ENCODE data around the gene ZNF205. TPM values are rescaled to one million over a fixed set of nuclear protein-coding genes. Genes with fewer than 3 reads are reported as not detected.
"Not testable (repeated sequence)": the region's sequence is repeated elsewhere in the genome, so short reads cannot be mapped to it uniquely, and the experiment has no call there.

ZNF205 gene
- under 1 TPM in 1 of 2 experiments, not detected in 1; 0.23 TPM for total RNA-seq

DNA sequence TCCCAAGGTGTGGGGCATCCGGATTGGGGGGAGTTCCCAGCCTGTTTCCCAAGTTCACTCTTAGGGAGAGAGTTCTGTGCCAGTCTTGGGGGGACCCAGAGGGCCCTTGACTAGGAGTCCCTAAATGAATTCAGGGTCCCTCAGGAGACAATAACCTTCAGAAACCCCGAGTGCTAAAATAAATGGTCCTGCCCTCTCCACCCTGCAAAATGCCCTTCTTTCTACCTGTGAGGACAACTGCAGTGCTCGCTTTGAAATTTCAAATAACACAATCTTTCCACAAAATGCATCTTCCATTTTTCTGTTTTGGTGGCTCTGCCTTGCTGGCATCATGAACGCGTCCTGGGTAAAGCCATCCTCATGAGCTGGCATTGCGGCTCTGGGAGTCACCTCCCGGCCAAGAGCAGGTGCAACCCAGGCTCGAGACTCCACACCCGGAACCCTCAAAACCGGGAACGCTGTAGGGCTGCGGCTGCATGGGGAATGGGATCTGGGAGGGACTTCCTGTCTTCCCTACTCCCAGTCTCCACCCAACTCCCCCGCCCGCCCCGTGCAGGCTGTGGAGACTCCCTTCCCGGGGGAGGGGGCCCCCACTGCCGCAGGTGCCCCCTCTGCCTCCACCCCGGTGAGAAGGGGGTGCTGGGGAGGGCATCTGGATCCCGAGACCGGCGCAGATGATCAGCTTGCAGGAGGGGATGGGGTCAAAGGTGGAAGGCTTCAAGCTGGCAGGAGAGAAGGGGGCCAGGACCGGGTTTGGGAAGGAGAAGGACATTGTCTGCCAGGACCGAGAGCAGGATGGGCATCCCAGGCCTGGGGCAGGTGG lies at the start of gene ZNF205:
Gene ZNF205 (plus strand): TSS at position 529 of the 823 bp plus-strand sequence. CDS start 845 bp downstream, outside the sequence.
- POLR2A ChIA-PET: no interaction called here
- CTCF ChIA-PET: interaction anchor here (0.6 to 1.6 kb wide), 4 partner anchors 8 to 17 kb away, joined by 3 to 4 read pairs (median 4); partner anchors contain the start of gene ZSCAN10

DNA sequence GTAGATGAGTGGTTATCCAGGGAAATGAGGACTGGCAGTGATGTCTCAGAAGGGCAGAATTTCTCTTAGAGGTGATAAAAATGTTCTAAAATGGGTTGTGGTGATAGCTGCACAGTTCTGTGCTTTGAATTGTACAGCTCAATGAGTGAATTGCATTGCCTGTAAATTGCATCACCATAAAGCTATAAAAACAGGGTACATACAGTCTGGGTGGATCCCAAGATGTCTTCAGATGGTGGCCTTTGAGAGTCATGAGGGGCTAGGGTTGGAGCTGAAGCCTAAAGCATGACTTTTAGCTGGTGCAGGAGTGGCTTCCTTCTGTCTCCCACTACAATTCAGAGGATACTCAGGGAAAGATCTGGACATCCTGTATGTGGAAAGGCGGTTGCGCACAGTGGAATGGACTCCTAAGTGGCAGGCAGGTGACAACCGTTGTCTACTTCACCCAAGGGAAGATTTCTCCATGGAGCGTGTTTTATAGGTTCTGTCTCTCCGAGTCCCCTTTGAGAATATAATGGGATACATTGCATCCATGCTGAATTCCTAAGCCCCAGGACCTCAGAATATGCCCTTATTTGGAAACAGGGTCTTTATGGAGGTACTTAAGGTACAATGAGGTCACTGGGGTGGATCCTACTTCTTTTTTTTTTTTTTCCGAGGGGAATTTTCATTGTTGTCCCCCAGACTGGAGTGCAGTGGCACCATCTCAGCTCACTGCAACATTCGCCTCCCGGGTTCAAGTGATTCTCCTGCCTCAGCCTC lies 48.6 kb upstream of the ZNF205 start:
- ChIA-PET CTCF (interaction anchor here (0.5 to 3.6 kb wide), 6 partner anchors 12 to 70 kb away, joined by 3 to 22 read pairs (median 5); partner anchors contain the start of gene ZNF213), POLR2A (interaction anchor here (4.7 kb wide), 1 partner anchor 12 kb away, joined by 63 read pairs; no protein-coding TSS in a partner anchor)

DNA sequence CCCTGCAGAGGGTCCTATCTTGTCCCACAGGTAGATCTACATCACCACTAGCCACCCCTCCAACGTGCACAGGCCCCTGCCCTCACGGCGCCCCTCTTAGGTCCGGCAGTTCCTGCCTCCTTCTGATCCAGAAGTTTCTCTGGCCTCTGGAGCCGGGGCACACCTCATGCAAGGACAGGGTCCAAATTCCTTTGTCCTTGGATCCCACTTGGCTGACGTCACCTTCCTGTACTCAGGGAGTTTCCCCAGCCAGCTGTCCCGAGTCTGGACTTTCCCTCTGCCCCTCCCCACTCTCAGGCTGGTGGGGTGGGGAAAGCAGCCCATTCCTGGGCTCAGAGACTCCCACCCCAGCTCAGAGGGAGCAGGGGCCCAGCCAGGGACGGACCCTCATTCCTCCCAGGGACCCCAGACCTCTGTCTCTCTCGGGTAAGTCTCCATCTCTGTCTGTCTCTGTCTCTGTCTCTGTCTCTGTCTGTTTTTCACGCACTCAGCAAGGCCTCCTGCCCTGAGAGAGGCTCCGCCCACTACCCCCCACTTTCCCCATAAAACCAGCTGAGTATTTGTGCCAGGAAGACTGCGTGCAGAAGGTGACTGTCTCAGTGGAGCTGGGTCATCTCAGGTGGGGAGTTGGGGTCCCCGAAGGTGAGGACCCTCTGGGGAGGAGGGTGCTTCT lies 47.2 kb upstream of the ZNF205 start, which contains the start of gene IL32:
Gene IL32 (plus strand): TSS at position 572 of the 673 bp plus-strand sequence. CDS start 172 bp downstream, outside the sequence.
- CTCF ChIA-PET: interaction anchor here (1.2 to 3.6 kb wide), 8 partner anchors 11 to 69 kb away, joined by 3 to 22 read pairs (median 4); partner anchors contain the start of gene ZNF213
- POLR2A ChIA-PET: interaction anchor here (0.5 to 4.7 kb wide), 12 partner anchors 11 to 105 kb away, joined by 3 to 63 read pairs (median 4); partner anchors contain the start of genes HCFC1R1, TNFRSF12A and ZNF213

DNA sequence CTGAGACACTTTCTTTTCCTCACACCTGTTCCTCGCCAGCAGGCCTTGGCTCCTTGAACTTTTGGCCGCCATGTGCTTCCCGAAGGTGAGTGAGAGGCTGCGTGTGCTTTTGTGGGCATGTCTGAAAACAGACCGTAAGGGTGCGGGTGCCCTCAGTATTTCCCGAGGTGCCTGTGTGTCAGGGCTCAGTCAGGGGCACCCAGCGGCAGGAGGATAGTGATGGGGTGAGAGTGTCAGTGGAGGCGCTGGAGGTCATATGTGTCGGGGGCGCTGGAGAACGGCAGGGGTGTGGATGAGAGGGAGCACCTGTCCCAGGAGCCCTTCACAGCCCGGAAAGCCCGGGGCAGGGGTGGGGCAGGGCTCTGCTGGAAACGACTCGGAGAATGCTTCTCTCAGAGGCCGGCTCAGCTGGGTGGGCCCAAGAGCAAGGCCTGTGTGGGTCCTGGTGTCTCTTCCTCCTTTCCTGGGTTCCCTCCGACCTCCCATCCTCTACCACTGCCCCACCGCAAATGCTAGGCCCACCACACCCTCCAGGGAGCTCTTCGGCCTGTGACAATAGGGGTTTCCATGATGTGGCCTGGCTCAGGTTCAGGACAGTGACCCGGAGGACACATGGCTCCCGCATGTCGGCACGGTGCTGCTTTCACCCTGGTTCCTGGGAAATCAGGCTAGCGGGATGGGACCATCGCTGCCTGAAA lies 46.5 kb upstream of the ZNF205 start:
- CTCF ChIA-PET: interaction anchor here (1.2 to 3.6 kb wide), 7 partner anchors 10 to 64 kb away, joined by 3 to 22 read pairs (median 5); no protein-coding TSS in a partner anchor
- POLR2A ChIA-PET: interaction anchor here (0.6 to 4.7 kb wide), 13 partner anchors 10 to 104 kb away, joined by 3 to 63 read pairs (median 4); partner anchors contain the start of genes HCFC1R1 and ZNF213

DNA sequence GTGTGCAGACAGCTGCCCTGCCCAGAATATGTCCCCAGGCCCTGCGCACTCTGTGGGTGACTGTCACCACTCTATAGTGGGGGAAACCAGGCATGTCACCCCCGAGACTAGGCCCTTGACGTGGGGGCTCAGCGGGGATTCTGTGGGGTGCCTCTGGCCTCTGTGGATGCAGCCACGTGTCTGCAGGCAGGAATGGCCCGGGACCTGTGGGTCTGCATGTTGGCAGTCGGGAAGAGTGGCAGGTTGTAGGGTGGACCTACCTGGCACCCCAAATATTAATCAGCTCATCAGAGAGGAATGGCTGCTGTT lies 46.0 kb upstream of the ZNF205 start:
- POLR2A ChIA-PET: interaction anchor here (0.6 to 4.7 kb wide), 5 partner anchors 10 to 68 kb away, joined by 3 to 63 read pairs (median 5); no protein-coding TSS in a partner anchor

DNA sequence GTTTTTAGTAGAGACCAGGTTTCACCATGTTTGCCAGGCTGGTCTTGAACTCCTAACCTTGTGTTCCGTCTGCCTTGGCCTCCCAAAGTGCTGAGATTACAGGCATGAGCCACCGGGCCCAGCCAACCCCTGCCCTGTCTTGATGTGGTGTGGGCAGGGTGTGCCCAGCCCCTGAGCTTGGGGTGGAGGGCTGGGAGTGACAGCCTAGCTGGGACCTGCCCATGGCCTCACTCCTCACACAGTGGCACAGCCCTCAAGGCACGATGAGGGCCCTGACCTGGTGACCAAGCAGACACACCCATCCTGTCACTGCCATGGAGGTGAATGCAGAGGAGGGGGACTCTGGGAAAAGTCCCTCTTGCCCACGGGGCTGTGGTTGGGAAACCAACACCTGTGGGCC lies 43.9 kb upstream of the ZNF205 start:
- POLR2A ChIA-PET: interaction anchor here (4.7 kb wide), 1 partner anchor 7 kb away, joined by 63 read pairs; no protein-coding TSS in a partner anchor
- CTCF ChIA-PET: interaction anchor here (1.6 to 2.9 kb wide), 2 partner anchors 10 to 61 kb away, joined by 6 to 18 read pairs; no protein-coding TSS in a partner anchor

More for the DNA sequence above, 46.0 kb upstream of the ZNF205 start:
- CTCF ChIA-PET: interaction anchor here (1.3 to 3.5 kb wide), 5 partner anchors 10 to 63 kb away, joined by 3 to 22 read pairs (median 5); no protein-coding TSS in a partner anchor

DNA sequence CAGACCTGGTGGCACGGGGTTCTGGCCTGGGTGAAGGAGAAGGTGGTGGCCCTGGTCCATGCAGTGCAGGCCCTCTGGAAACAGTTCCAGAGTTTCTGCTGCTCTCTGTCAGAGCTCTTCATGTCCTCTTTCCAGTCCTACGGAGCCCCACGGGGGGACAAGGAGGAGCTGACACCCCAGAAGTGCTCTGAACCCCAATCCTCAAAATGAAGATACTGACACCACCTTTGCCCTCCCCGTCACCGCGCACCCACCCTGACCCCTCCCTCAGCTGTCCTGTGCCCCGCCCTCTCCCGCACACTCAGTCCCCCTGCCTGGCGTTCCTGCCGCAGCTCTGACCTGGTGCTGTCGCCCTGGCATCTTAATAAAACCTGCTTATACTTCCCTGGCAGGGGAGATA lies 43.2 kb upstream of the ZNF205 start:
- ChIA-PET POLR2A (interaction anchor here (0.6 to 0.7 kb wide), 3 partner anchors 28 to 58 kb away, joined by 3 to 4 read pairs (median 3); no protein-coding TSS in a partner anchor), CTCF (interaction anchor here (1.2 to 2.9 kb wide), 3 partner anchors 10 to 60 kb away, joined by 3 to 18 read pairs (median 6); no protein-coding TSS in a partner anchor)

DNA sequence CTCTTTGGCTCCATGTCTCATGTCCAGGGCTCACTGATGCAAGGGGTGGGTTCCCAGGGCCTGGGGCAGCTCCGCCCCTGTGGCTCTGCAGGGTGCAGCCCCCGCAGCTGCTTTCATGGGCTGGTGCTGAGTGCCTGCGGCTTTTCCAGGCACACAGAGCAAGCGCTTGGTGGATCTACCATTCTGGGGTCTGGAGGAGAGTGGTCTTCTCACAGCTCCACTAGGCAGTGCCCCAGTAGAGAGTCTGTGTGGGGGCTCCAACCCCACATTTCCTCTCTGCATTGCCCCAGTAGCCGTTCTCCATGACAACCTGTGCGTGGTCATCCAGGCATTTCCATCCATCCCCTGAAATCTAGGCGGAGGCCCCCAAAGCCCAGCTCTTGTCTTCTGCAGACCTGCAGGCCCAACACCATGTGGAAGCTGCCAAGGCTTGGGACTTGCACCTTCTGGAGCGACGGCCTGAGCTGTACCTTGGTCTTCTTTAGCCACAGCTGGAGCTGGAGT lies 41.7 kb upstream of the ZNF205 start:
- POLR2A ChIA-PET: interaction anchor here (0.6 kb wide), 1 partner anchor 91 kb away, joined by 3 read pairs; the partner anchor contains the start of gene PKMYT1
- CTCF ChIA-PET: interaction anchor here (0.9 to 2.9 kb wide), 5 partner anchors 12 to 80 kb away, joined by 3 to 18 read pairs (median 5); no protein-coding TSS in a partner anchor

DNA sequence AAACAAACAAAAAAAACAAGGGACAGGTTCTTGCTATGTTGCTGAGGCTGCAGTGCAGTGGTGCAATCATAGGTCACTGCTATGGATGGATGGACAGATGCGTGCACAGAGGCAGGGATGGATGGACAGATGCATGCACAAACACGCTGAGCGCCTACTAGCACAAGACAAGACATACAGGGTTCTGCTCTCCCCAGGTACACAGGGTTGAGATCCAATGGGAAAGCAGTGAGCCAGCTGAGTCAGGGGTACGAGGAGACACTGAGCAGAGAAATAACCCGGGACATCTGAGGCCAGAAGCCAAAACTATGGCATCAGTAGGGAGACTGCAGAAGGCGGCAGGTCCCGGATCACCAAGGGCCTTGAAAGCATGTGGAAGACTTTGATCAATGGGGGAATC lies 40.7 kb upstream of the ZNF205 start:
- CTCF ChIA-PET: interaction anchor here (0.9 to 2.2 kb wide), 2 partner anchors 58 to 60 kb away, joined by 4 to 11 read pairs; no protein-coding TSS in a partner anchor

DNA sequence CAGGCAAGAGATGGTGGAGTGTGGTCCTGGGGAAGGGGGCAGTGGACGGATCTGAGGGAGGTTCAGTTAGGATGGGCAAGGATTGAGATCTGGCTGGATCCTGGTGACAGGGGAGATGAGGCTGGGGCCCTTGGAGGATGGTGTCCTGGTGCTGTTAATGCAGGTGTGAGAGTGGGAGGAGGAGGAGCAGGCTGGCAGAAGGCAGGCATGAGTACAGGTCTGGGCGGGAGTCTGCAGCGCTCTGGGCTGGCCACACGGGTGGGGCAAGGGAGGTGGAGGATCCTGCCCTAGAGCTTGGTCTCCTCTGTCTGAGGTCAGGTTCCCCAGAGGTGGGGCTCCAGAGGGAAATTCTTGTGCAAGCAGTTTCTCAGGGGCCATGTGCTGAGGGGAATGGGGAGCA lies 40.2 kb upstream of the ZNF205 start:
- CTCF ChIA-PET: not testable (repeated sequence)
- POLR2A ChIA-PET: interaction anchor here (0.7 kb wide), 1 partner anchor 13 kb away, joined by 3 read pairs; no protein-coding TSS in a partner anchor

More for the DNA sequence above, 40.7 kb upstream of the ZNF205 start:
- POLR2A ChIA-PET: no interaction called here

DNA sequence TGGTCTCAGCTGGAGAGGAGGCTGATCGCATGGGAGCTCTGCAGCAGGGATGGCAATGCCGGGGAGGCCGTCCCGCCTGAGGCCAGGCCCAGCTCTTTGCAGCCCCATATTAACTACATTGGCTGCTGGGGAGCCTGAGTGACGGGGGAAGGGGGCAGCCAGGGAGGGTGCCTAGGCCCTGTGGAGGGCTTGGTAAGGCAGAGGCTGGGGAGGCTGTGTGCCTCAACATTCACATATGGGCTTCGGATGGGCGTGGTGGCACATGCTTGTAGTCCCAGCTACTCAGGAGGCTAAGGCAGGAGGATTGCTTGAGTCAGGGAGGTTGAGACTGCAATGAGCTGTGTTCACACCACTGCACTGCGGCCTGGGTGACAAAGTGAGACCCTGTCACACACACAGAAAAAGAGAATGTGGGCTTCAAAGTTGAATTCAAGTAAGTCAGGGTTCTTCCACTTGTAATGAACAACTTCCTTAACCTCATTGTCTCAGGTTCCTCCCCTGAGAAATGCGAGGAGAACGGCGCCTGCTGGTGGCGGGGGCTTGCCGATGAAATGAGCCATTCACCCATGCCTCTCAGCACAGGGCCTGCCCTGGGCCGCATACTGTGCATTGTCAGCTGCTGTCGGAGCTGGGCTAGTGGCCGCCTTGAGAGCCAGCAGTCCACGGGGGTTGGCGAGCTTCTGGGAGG lies 39.7 kb upstream of the ZNF205 start:
- POLR2A ChIA-PET: interaction anchor here (0.7 kb wide), 1 partner anchor 14 kb away, joined by 3 read pairs; no protein-coding TSS in a partner anchor
- CTCF ChIA-PET: interaction anchor here (5.7 kb wide), 1 partner anchor 14 kb away, joined by 54 read pairs; no protein-coding TSS in a partner anchor

DNA sequence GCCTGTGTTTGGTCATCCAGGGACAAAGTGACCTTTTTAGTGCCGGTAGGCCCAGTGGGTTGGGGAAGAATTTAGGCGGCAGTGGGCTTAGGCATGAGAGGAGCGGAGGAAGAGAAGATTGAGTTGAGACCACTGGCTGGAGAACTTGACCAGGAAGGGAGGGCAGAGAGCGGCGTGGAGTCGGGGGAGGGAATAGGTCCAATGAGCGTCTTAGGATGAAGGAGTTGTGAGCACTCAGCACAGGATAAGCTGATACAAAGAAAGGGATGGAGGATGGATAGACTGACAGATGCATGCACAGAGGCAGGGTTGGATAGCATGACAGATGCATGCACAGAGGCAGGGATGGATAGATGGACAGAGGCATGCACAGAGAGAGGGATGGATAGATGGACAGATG lies 38.9 kb upstream of the ZNF205 start:
- ChIA-PET POLR2A (no interaction called here), CTCF (interaction anchor here (0.6 to 5.7 kb wide), 3 partner anchors 15 to 57 kb away, joined by 3 to 54 read pairs (median 3); no protein-coding TSS in a partner anchor)

DNA sequence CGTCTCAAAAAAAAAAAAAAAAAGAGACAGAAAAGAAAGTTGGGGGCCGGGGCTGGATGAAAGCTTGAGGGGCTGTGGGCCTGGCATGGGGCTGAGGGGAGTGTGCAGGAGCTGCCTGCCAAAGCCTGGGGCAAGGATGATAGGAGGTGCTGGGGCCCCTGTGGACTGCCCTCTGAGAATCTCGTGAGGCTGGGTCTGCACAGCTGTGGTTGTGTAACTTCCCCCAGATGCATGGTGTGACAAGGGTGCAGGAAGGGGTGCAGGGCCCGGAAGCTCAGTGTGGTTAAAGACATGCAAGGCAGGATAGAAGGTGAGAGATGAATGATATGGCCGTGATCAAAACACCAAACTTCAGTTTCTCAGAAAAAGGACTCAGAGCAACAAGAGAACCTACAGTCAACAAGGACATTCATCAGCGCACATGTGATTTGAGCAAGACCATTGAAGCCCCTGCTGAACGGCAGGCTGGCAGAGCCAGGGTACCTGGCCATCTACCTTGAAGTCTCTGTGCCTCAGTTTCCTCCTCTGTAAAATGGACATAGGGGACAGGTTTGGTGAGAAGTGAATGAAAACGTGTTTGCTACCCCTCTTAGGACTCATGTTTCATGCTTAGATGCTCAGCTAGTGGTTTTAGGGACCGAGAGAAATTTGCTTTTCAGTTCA lies 37.4 kb upstream of the ZNF205 start:
- ChIA-PET POLR2A (interaction anchor here (0.6 to 4.2 kb wide), 6 partner anchors 9 to 81 kb away, joined by 3 to 63 read pairs (median 4); partner anchors contain the start of genes IL32 and ZNF213), CTCF (interaction anchor here (0.6 to 5.7 kb wide), 12 partner anchors 7 to 86 kb away, joined by 3 to 54 read pairs (median 4); partner anchors contain the start of gene IL32)

DNA sequence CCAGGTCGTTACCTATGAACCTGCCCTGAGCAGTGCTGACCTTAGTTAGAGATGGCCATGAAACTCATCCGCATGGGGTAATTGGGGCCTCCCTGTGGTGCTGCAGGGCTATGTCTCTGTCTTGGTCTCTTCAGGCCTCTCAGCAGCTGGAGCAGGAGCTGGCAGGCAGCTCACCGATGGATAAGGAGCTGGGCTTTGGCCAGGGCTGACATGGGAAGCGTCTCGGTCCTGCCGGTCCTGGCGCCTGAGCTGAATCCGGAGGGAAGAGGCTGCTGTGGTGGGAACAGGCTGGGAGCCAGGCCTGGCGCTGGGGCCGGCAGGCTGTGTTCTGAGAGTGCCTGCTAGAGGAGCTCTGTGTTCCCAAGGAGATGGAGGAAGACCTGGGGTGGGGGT lies 36.9 kb upstream of the ZNF205 start:
- CTCF ChIA-PET: interaction anchor here (0.9 to 5.7 kb wide), 8 partner anchors 10 to 54 kb away, joined by 3 to 54 read pairs (median 6); partner anchors contain the start of gene IL32
- POLR2A ChIA-PET: interaction anchor here (1.1 to 4.2 kb wide), 3 partner anchors 10 to 59 kb away, joined by 3 to 63 read pairs (median 3); partner anchors contain the start of genes IL32 and ZNF213

DNA sequence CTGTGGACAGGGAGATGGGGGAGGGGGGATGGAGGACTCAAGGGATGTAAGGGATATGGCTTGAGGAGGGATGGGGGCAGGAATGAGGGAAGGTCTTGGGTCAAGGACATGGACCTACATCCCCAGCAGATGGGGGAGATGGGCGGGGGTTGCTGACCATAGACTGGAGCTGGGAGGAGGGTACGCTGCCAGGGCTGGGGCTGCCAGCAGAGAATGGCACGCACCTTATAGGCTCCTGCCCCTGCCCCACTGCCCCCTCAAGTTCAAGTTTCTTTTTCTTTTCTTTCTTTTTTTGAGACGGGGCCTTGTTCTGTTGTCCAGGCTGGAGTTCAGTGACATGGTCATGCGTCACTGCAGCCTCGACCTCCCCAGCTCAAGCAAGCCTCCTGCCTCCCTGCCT lies 36.4 kb upstream of the ZNF205 start:
- CTCF ChIA-PET: interaction anchor here (0.9 to 5.7 kb wide), 9 partner anchors 11 to 60 kb away, joined by 3 to 54 read pairs (median 5); partner anchors contain the start of gene IL32
- POLR2A ChIA-PET: interaction anchor here (1.1 to 4.2 kb wide), 2 partner anchors 10 to 59 kb away, joined by 3 to 63 read pairs; partner anchors contain the start of genes IL32 and ZNF213

Measured in activated CD8-positive, alpha-beta memory T cell treated with anti-CD3 and anti-CD28 coated beads for 36 hours (primary cell).